GM21367 (cell line): ENCODE results near the gene NPM1.
"Not testable (repeated sequence)": the region's sequence is repeated elsewhere in the genome, so short reads cannot be mapped to it uniquely, and the experiment has no call there.

Source experiments
- ATAC-seq: cut with Tn5 transposase; IDR thresholded peaks from one replicate; pipeline ENCODE4 v1.9.1; 2021; ENCODE audit not compliant: unreplicated experiment

The NPM1 gene

GRCh38 chr5:171410181-171410580 lies 22.5 kb downstream of the NPM1 start:
- no peak for ATAC-seq

DNA sequence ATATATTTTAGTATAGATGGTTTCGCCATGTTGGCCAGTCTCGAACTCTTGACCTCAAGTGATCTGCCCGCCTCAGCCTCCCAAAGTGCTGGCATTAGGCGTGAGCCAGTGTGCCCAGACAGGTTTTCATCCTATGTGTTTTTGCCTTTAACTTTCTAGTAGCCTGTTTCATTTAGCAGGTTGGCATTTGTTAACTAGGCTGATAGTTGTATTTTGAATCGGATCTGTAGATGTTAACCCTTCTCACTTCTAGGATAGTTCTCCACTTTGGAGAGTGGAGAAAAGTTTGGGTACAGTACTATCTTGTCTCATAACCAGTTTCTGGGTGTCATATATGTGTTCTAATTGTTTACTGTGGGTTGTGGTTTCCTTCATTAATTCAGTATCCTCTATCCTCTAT lies 24.5 kb downstream of the NPM1 start:
- no peak for ATAC-seq

DNA sequence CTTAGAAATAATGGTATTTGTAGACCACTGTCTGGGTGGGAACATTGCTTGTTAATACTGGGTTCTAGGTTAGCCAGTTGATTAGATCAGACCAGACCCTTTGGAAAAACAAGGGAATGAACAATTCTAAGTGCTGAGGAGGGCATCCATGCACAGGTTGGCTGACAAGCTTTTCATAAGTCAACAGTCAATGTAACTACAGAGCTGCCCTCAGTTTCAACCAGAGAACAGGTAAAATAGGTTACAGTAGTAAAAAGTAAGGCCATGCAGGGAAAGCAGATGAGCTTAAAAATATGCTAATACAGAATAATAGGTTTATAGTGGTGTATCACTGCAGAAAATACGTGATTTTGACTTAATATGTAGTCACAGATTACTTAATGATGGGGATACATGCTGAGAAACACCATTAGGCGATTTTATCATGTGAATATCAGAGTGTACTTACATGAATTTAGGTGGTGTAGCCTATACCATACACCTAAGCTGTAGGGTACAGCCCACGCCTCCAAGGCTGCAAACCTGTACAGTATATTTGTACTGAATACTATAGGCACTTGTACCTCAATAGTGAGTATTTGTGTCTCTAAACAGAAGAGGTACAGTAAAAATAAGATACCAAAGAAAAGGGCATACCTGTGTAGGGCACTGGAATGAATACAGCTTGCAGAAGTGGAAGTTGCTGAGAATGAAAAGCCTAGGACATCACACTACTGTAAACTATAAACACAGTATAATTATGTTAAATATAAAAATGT lies 25.7 kb downstream of the NPM1 start:
- no peak for ATAC-seq

DNA sequence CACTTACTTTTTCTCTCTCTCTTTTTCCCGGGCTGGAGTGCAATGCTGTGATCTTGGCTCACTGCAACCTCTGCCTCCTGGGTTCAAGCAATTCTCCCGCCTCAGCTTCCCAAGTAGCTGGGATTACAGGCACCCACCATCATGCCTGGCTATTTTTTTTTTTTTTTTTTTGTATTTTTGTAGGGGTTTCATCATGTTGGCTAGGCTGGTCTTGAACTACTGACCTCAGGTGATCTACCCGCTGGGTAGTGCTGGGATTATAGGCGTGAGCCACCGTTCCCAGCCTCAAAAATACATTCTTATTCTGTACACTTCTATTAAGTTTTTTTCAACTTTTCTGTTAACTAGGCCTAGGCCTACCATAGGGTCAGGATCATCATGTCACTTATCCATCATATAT lies 26.3 kb downstream of the NPM1 start:
- ATAC-seq, result not testable (repeated sequence)

- no peak for ATAC-seq
Observed at GRCh38 chr5:171415115-171415730, 27.6 kb downstream of the NPM1 start.

GRCh38 chr5:171416160-171417049 lies 28.8 kb downstream of the NPM1 start:
- ATAC-seq, result no peak

DNA sequence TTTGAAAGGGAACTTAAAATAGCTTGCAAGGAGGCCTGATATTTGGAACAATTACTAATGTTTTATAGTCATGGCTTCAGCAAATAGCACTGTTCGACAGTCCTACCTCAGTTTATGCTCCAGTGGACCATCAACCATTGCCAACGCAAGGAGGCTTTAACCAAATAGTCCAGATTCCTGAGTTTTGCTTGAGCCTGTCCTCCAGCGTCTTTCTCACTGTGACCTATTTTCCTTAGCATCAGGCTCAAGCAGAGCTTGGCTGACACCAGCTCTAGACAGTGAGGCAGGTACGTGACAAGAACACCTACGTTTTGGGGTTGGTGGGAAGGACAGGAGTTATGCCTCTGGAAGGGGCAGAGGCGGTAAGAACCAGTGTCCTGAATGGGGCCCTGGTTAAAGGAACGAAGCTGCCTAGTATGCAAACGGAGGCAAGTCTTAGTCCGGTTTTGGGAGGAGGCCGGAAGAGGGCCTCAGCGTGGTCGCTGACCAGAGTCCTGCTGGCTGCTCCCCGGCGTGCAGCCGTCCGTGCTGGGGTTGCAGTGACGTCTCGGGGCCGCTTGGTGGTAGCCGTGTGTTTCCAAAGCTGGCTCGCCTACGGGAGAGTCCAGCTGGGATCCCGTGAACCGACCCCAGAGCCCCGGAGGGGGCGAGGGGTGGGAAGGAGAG lies 30.8 kb downstream of the NPM1 start:
- peak; percentile 76 for ATAC-seq

DNA sequence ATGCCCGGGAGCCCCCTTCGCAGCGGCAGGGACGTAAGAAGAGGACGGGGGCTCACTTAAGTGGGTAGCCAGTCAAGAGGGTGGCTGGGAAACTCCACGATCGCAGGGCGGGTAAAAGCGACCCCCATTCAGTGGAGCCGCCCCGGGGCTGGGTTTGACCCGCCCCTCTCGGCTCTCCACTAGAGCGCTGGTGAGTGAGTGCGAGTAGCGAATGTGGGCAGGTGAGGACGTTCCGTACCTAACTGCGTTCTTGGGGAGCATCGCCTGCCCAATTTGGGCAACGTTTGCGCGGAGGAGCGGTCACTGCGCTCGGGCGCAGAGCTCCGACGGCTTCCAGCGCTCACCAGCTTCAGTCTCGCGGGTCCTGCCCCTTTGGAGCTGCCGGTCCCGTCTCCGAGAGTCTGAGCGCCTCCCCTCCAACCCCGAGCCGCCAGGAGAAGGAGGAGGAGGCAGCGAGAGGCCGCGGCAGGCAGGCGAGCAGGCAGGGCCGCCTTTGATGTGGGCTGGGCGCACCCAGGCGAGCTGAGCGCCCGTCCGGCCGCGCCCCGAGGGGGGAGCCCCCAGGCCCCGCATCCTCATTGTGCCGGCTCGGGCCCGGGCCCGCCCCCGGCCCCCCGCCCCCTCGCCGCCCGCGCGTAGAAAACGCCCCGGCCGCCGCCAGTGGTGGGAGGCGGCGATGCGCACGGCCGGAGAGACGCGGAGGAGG lies 31.5 kb downstream of the NPM1 start, which contains the start of gene FGF18:
TSS of gene FGF18 (plus strand) at position 666 of the 706 bp plus-strand sequence. CDS start 553 bp downstream, outside the sequence.
- ATAC-seq, result no peak

- no peak for ATAC-seq
Observed at GRCh38 chr5:171419688-171420430, 32.2 kb downstream of the NPM1 start.

DNA sequence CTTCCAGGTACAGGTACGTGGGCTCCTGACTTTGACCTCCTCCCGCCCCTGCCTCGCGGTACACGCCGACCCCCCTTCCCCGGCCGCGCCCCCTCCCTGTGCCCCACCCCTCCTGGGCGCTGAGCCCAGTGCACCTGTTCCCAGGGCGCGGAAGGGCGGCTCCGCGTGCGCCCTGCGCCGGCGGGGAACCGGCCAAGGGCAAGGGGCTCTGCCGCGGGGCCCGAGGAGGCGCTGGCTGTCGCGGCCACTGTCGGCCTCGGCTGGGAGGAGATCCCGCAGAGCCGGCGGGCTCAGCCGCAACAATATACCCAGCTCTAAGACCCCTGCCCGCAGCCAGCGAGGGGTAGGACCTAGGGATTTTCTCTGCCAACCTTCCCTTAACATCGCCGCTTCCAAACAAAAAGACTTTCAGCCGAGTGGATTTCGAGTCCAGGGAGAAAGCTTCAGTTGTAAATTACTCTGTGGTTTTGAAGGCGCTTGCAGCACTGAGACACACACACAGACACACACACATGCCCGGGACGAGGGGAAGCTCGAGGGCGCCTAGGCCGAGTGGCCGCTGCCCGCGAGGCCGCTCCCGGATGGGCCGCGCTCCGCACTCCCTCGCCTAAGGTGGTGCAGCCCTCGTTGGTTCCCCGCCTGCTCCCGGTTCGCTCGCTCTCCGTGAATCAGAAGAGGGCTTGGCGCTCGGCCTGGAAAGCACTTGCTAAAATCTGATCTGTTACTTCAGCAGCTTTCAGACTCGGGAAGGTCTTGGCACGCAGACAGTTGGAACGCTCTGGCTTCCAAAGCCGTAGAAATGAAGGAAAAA lies 33.0 kb downstream of the NPM1 start:
- ATAC-seq, result no peak

- ATAC-seq, result no peak
Observed at GRCh38 chr5:171421331-171422262, 33.9 kb downstream of the NPM1 start.

DNA sequence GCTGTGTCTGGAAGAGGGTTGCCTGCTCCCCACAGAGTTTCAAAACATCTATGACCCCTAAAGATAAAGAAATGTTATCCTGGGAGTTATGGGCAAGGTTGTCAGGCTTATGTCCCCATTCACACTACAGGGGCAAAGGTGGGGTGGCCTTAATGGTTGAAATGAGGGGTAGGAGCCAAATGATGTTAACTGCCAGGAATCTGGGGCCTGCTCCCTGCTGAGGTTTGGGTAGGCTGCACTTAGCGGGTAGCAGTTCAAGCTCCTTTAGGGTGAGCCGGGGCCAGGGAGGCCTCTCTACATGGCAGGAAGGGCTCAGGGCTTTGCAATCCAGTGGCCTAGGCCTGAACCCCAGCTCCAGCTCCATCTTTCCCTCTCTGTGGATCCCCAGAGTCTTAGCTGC lies 34.8 kb downstream of the NPM1 start:
- ATAC-seq, result no peak

GRCh38 chr5:171422902-171423663 lies 35.4 kb downstream of the NPM1 start:
- no peak for ATAC-seq

DNA sequence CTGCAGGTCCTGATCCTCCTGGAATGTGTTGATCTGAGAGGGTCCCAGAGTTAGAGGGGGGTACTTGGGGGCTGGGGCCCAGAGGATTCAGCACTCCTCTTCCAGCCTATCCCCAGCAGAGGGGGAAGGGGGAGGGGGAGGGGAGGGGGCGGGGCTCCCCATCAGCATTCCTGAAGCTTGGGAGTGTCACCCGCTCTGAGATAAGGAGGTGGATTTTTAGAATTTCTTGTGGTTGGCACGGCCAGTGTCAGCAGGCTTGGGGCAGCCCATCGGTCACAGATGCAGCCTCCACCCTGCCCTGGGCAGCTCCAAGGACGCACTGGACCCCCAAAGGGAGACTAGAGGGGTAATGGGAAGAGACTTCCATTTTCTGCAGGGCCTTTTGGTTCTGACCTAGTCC lies 37.1 kb downstream of the NPM1 start:
- ATAC-seq, result no peak

DNA sequence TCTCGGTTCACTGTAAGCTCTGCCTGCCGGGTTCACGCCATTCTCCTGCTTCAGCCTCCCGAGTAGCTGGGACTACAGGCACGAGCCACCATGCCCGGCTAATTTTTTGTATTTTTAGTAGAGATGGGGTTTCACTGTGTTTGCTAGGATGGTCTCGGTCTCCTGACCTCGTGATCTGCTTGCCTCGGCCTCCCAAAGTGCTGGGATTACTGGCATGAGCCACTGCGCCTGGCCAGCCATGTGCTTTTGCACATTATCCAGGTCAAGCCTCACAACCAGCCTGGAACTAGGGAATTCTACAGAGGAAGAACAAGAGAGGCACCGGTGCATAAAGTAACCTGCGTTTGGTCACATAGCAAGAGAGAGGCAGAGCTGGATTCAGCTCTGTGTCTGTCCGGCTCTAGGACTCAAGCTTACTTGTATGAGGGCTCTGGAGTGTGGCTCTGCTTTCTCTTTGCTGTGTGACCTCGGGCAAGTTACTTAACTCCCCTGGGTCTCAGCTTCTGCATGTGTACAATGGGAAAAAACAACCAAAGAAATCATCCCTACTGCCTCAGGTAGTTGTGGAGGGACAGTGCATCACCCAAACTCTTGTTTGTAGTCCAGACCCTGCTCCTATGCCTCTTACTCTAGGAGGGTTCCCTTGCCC lies 38.1 kb downstream of the NPM1 start:
- no peak for ATAC-seq

DNA sequence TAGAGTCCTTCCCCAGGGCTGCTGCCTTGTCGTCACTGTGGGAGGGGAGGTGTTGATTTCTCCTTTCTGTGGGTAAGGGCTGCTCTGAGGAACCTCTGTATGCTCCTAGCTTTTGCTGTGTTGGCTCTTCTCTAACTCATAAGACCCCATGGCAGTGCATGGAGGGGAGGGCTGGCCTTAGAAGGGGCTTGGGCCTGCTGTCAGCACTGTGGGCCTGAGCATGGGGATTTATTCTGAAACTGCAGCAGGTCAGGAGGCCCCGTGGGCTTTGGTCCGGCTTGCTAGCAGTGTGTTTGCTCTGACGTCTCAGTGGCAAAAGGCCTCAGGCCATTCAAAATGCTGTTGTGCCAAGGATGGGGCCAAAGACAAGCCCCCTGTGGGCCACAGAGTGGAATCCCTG lies 38.6 kb downstream of the NPM1 start:
- no peak for ATAC-seq

DNA sequence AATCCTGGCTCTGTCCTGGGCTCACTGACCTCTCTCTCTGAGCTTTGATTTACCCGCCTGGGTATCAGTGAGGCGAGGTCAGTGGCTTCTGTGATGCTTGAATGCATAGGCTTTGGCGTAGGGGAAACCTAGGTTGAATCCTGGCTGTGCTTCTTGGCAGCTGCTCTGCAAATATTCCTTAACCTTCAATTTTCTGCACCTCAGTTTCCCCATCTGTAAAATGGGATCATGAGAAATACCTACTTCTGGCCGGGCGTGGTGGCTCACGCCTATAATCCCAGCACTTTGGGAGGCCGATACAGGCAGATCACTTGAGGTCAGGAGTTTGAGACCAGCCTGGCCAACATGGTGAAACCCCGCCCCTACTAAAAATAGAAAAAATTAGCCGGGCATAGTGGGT lies 39.0 kb downstream of the NPM1 start:
- no peak for ATAC-seq
